CD4-positive, alpha-beta T cell treated with Interferon gamma for 1 hour (primary cell): ENCODE data around the gene DCAF10.
"Not testable (repeated sequence)": the region's sequence is repeated elsewhere in the genome, so short reads cannot be mapped to it uniquely, and the experiment has no call there.

Source experiments
- DNase-seq: peaks from one replicate; pipeline ENCODE4 v3.0.0-alpha.2; 2020

DCAF10 gene

DNA sequence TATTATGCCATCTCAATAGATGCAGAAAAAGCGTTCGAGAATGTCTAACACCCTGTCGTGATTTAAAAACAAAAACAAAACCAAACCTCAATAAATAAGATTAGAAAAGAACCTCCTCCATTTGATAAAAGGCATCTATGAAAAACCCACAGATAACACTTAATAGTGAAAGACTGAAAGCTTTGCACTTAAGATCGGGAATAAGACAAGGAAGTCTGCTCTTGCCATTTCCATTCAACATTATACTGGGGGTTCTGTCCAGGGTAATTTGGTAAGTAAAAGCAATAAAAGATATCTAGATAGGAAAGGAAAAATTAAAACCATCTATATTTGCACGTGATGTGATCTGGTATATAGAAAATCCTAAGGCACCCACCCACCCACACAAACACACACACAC lies 8.5 kb upstream of the DCAF10 start:
- DNase-seq: no peak

DNA sequence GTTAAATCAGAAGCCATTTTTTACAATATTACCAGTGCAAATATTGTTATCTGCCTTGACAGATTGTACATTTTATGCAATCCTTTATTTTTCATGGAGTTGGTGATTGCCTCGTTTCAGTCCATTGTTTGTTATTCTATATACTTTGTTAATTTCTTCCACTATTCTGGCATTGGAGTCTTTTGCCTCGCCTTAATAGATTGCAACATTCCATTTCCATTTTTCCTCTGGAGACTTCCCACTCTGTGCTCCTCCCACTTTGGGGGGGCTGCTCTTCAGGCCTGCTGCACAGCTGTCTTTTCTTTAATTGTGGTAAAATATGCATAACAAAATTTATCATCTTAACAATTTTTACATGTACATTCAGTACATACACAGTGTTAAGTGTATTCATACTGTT lies 4.4 kb upstream of the DCAF10 start:
- DNase-seq: no peak

DNA sequence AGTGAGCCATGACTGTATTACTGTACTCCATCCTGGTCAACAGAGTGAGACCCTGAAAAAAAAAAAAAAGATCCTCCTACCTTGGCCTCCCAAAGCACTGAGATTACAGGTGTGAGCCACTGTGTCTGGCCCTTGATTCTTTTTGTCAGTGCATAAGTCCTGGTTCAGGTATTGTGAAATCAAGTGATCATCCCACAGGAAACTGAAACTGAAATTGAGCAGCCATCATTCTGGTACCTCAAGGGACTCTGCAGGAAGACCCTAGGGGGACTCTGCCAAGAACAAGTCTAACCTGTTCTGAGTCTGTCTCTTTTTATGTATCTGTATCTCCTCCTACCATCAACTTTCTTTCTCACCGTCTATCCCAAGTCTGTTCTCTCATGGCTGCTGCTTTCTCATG lies 1.9 kb upstream of the DCAF10 start:
- no peak for DNase-seq

DNA sequence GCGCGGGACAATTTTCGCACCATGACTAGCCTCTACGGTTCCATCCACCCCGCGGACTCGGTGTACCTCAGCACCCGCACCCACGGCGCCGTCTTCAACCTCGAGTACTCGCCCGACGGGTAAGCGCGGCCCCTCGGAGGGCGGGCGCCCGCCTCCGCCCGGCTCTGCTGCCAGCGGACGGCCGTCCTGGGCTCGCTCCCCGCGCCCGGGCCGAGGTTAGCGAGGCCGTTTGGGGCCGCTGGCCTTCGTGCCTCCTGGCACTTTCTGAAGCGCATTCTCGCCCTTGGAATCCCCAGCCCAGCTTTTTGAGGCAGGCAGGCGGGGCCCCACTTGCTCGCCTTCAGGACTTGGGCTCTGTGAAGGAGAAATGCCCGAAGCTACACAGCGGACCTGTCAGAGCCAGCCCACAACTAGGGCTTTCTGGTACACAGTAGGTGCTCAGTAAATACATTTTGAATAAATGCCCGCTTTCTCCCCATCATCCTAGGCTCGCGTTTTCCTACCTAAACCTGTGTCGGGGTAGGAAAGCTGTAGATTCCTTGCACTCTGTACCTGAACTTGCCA lies 772 bp downstream of the DCAF10 start:
- DNase-seq: no peak

DNA sequence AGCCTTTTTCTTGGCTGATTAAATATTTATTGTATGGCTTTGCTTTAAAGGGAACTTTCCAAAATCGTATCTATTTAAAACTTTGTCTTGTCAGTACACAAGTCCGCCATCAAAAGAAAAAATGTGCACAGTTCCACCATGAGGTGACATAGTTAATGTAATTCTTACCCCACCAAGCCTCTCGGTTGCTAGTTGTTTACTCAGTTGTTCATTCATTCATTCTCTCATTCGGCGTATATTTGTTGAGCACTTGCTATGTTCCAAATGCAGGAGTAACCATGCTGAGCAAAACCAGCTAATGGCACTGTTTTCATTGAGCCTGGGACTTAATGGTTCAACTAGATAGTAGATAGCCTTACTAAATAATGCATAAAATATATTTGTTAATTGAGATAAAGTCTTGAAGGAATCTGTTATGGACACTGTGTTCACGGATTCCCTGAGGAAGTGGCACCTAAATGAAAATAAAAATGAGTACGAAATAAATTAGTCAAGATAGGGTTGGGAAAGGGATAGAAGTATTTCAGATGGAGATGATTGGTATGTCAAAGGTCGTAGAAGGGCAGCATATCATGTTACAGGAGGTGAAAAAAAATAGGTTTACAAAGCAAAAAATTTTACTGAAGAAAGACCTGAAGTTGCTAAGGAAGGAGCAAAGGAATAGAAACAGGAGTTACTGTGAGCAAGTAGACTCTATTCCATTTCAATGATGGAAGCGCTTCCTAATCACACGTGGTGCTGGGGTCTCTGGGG lies 1.5 kb downstream of the DCAF10 start:
- DNase-seq: no peak

DNA sequence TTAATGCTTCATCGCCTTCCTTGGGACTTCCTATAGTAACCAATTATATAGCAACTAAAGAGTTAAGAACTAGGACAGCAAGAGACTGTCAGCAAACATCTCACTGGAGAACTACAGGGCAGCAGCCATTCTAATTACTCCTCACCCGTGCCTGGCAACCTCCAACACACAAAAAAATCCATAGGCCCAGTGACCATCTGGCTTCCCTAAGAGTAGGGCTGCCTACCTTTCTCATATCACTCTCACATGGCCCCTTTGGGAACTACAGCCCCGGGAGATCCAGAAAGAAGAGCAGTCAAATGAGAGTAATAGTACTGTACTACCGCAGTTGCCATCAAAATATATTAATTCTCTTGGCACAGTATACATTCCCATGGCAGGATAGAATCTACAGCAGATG lies 5.7 kb downstream of the DCAF10 start:
- no peak for DNase-seq

DNA sequence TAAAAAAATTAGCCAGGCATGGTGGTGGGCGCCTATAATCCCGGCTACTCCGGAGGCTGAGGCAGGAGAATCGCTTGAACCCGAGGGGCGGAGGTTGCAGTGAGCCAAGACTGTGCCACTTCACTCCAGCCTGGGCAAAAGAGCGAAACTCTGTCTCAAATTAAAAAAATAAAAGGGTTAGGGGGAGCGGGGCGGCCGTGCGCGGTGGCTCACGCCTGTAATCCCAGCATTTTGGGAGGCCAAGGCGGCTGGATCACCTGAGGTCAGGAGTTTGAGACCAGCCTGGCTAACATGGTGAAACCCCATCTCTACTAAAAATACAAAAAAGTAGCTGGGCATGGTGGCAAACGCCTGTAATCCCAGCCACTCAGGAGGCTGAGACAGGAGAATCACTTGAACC lies 9.1 kb downstream of the DCAF10 start:
- not testable (repeated sequence) for DNase-seq

DNA sequence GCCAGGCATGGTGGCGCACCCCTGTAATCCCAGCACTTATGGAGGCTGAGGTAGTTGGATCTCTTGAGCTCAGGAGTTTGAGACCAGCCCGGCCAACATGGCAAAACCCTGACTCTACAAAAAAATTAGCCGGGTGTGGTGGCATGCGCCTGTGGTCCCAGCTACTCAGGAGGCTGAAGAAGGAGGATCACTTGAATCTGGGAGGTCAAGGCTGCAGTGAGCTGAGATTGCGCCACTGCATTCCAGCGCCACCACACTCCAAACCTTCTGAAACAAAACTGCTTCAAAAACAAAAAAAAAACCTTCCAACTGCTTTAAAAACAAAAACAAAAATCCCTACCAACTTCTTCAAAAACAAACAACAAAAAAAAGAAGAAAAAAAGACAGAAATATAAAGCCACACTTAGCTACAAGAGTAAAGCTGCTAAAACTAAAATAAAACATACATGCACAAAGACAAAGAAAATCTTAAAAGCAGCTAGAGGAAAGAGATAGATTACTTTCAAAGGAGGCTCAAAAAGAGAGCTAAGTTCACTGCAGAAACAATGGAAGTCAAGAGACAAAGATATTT lies 11.4 kb downstream of the DCAF10 start:
- DNase-seq: no peak

DNA sequence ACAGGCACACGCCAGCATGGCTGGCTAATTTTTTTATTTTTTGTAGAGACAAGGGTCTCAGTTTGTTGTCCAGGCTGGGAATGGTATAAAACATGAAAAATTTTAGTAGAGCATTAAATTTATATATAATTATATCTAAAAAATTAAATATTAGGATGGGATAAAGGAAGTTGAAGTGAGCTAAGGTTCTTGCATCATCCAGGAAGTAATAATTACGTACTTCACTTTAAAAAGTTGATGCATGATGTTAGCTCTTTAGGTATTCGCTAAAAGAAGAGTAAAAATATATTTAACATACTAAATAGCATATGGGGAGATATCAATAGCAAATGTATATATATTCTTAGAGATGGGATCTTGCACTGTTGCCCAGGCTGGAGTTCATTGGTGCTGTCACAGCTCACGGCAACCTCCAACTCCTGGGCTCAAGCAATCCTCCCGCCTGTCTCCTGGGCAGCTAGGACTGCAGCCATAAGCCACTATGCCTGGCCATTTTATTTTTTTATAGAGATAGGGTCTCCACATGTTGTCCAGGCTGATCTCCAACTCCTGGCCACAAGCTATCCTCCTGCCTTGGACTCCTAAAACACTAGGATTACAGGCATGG lies 12.3 kb downstream of the DCAF10 start:
- no peak for DNase-seq

DNA sequence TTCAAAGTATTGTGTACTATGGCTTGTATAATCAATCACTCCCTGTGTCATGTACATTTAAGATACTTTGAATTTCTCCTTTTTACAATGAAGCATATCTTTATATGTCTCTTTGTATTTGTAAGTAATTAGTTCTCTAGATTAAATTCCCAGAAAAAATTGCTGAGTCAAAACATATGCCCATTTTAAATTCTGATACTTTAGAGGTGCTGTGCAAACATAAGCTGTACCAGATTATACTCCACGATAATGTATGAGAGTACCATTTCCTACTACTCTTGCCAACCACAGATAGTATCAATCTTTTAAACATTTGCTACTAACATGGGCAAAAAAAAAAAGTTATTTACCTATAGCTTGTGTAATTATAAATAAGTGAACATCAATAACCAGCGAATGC lies 18.3 kb downstream of the DCAF10 start:
- no peak for DNase-seq

DNA sequence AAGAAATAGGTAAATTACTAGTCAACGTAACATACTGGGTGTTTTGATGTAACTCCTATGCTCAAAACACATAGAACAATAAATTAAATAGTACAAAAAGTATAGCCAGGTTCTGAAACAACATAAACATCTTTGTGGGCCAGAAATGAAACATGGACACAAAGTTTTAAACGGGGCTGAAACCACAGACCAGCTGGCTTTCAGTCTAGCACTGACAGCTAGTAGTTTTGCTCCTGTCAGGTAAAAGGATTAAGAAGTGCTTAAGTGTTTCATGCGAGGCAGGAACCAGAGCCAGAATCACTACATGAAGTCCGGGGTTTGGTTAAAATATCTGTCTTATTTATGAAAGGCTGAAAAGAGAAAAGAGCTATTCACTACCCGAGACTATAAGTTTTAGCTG lies 19.5 kb downstream of the DCAF10 start:
- DNase-seq: no peak

DNA sequence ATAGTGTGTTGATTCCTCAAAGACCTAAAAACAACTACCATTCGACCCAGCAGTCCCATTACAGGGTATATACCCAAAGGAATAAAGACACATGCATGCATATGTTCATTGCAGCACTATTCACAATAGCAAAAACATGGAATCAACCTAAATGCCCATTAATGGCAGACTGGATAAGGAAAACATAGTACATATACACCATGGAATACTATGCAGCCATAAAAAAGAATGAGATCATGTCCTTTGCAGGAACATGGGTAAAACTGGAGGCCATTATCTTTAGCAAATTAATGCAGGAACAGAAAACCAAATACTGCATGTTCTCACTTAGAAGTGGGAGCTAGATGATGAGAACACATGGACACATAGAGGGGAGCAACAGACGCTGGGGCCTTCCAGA lies 24.6 kb downstream of the DCAF10 start:
- not testable (repeated sequence) for DNase-seq

DNA sequence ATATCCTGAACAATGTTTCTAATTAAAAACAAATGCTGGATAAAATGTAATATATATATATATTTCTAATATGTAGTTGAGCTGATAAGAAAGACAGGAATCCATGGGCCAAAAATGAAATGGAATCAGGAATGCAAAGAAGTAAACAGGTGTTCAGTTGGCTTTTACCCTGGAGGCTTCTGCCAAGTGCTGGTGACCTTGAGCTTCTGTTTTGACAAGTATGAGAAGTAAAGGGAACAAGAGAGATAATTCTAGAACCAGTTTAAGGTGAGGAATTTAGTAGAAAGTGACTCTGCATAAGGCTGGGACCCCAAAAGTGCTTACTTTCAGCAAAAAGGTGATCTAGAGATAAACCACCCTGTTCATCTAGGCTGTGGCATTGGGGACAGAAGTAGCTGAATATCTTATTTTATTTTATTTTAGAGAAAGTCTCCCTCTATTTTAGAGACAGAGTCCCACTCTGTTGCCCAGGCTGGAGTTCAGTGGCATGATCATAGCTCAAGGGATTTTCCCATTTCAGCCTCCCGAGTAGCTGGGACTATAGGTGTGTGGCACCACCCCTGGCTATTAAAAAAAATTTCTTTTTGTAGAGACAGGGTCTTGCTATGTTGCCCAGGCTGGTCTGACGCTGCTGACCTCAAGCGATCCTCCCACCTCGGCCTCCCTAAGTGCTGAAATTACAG lies 27.0 kb downstream of the DCAF10 start:
- no peak for DNase-seq

DNA sequence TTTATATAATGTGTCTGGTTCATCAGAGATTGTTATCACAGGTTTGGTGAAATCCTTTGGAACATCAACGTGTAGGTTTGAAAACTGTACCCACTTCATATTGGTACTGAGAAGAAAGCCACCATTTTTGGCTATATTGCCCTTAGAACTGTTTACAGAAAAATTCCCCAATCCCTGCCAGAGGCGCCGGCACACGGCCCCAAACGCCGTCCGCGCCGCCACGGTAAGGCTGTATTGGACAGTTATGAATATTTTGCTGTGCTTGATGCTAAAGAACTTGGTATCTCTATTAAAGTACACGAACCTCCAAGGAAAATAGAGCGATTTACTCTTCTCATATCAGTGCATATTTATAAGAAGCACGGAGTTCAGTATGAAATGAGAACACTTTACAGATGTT lies 35.2 kb downstream of the DCAF10 start:
- no peak for DNase-seq

DNA sequence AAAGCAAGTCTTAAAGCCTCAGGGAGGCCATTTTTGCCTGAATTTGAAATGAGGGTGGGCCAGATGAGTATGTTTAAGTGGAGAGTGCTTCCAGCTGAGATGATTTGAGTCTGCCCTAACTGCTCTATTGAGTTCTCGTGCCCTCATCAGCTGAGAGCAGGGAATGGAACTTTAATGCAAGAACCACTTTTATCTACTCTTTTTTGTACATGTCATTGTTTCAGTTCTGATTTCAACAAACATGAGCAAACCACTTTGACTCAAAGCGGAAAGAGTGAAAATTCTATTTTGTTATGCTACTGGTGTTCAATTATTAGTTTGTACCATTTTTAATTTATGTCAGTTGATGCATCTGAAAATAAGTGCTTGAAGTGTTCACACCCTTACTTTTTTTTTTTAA lies 35.8 kb downstream of the DCAF10 start:
- DNase-seq: no peak

DNA sequence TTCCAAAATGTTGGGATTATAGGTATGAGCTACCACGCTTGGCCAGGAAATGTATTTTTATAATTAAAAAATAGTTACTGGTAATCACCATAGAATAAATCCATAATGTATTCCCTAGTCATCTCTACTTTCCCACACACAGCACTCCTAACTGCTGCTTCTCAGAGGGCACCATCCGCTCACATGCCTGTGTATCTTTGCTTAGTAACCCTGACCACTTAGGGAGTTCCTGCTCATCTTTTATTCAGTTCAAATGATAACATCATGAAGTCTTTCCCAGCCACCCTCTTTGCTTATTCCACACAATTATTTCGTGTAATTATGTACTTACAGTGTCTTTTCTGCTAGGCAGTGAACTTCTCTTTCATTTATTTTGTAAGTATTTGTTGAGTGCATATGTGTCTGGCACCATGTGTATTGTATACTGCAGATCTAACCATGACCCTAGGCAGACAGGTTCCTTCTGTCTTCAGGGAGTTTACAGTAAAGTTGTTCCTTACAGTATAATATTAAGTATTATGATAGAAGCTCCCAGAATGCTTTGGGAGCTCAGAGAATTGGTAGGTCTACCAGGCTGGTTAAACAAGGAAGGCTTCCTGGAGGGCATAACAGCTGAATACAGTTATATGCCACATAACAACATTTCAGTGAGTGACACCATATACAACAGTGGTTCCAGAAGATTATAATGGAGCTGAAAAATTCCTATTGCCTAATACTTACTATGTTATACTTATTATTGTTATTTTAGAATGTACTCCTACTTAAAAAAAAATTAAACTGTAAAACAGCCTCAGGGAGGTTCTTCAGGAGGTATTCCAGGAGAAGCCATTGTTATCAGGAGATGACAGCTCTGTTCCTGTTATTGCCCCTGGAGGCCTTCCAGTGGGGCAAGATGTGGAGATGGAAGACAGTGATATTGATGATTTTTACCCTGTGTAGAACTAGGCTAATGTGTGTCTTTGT lies 39.2 kb downstream of the DCAF10 start:
- no peak for DNase-seq

DNA sequence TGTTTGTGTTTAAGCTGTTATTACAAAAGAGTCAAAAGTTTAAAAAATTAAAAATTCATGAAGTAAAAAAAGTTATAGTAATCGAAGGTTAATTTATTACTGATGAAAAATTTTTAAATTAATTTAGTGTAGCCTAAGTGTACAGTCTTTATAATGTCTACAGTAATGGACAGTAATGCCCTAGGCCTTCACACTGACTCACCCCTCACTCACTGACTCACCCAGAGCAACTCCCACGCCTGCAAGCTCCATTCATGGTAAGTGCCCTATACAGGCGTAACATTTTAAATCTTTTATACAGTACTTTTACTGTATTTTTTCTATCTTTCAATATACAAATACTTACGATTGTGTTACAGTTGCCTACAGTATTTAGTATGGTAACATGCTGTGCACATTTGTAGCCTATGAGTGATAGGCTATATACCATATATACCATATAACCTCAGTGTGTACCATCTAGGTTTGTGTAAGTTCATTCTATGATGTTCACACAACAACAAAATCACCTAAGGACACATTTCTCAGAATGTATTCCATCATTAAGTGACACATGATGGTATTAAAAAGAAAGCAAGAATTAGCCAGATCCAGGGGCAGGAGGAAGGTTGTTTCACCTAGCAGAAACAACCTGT lies 40.1 kb downstream of the DCAF10 start:
- no peak for DNase-seq

DNA sequence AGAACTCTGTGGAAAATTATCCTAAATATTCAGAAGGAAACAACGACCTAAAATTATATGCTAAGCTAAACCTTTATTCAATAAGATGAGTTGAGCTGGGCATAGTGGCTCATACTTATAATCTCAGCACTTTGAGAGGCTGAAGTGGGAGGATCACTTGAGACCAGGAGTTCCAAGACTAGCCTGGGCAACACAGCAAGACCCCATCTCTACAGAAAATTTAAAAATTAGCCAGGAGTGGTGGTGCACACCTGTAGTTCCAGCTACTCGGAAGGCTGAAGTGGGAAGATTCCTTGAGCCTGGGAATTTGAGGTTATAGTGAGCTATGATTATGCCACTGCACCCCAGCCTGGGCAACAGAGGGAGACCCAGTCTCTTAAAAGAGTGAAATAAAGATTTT lies 51.6 kb downstream of the DCAF10 start:
- DNase-seq: no peak

DNA sequence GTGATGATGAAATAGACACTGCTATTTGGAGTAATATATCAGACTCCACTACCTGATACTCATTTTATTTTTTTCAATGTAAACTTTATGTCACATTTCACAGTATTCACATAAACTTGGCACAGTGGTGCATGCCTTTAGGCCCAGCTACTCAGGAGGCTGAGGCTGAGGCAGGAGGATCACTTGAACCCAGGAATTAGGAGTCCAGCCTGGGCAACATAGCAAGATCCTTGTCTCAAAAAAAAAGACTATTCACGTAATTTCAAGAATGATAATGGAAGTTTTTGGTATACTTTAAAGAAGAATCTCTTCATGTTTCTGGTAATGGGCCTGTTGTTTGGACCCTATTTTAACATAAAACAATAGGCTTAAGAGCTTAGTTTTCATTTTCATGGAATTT lies 56.0 kb downstream of the DCAF10 start:
- no peak for DNase-seq

DNA sequence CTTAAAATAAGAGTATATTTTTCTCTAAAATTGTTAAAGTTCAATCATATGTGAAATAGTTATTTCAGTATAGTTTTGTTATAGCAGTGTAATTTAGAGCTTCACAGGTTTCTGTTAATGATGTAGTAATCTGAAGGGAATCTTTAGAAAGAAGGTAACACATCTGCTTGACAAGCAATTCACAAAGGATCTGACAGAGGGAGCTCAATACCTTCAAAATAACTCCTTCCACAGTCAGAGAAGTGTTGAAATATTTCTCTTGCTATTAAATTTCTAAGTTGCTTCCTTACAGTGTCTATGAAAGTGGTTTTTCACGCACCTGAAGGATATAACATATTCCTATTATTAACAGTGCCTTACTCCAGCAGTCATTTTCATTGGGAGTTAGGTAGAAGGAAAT lies 58.4 kb downstream of the DCAF10 start:
- no peak for DNase-seq

DNA sequence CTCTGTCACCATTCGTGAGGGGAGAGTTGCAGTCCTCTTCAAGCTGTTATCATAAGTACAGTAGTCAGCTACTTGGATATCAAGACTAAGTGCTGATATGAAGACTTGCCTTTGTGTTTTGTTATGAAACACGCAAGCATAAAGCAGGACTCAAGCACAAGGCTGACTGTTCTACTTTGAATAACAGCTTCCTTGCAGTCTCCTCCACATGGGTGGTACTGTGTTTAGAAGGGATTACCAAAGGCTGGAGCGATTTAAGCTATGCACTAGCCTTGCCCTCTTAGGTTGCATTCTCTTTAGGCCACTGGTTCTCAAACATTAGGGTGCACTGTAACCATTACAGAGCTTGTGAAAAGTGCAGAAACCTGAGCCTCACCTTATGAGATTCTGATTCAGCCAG lies 61.9 kb downstream of the DCAF10 start:
- DNase-seq: no peak
